Activated CD8-positive, alpha-beta memory T cell treated with anti-CD3 and anti-CD28 coated beads, Interleukin-2, amount 50 U/mL, for 24 hours (primary cell): ENCODE results near the gene ZNF469.

Experiments
- DNase-seq: peaks from one replicate; pipeline ENCODE4 v3.0.0-alpha.2; 2020; ENCODE audit errors: extremely low read depth

Gene ZNF469

GRCh38 chr16:88382491-88383400 is at the start of gene ZNF469:
Gene ZNF469 (plus strand): TSS chr16:88382959. CDS start chr16:88427471, 44,512 bp downstream.
- DNase-seq, result no peak

- DNase-seq, result no peak
Measured at GRCh38 chr16:88333848-88334777, 48.6 kb upstream of the ZNF469 start.

GRCh38 chr16:88334778-88335720 is 47.7 kb upstream of the ZNF469 start:
- no peak for DNase-seq

- no peak for DNase-seq
Measured at GRCh38 chr16:88337021-88337420, 45.7 kb upstream of the ZNF469 start.

- no peak for DNase-seq
Measured at GRCh38 chr16:88337538-88337937, 45.2 kb upstream of the ZNF469 start.

- DNase-seq, result no peak
Measured at GRCh38 chr16:88338111-88338510, 44.6 kb upstream of the ZNF469 start.

- DNase-seq, result no peak
Measured at GRCh38 chr16:88338896-88339295, 43.9 kb upstream of the ZNF469 start.

GRCh38 chr16:88339930-88340754 is 42.6 kb upstream of the ZNF469 start:
- DNase-seq, result no peak

GRCh38 chr16:88340755-88341150 is 42.0 kb upstream of the ZNF469 start:
- DNase-seq, result no peak

GRCh38 chr16:88341551-88342290 is 41.0 kb upstream of the ZNF469 start:
- no peak for DNase-seq

- no peak for DNase-seq
Measured at GRCh38 chr16:88342491-88342890, 40.3 kb upstream of the ZNF469 start.

- DNase-seq, result no peak
Measured at GRCh38 chr16:88343271-88343791, 39.4 kb upstream of the ZNF469 start.

- DNase-seq, result no peak
Measured at GRCh38 chr16:88344411-88345030, 38.2 kb upstream of the ZNF469 start.

GRCh38 chr16:88345031-88345720 is 37.6 kb upstream of the ZNF469 start:
- DNase-seq, result no peak

GRCh38 chr16:88345721-88346560 is 36.8 kb upstream of the ZNF469 start:
- no peak for DNase-seq

GRCh38 chr16:88346680-88347505 is 35.9 kb upstream of the ZNF469 start:
- DNase-seq, result no peak
